Ovary (tissue), 3 donors: ENCODE measurements around the gene ADD2.

Experiments
- EP300 ChIP-seq: sonication (generic); formaldehyde crosslinking; IDR thresholded peaks from one replicate; pipeline ENCODE4 v1.6.1; 2017; ENCODE audit warnings: antibody characterized with exemption
- POLR2A ChIP-seq: fragments of 450-650 bp; IDR thresholded peaks from one replicate; pipeline ENCODE4 v1.6.1; 2017; ENCODE audit warnings: antibody characterized with exemption, mild to moderate bottlenecking, moderate library complexity
- TF ChIP-seq, protein P1 (sequence below), 3 donors: fragments of 450-650 bp in 2 of 3; fragments of 200-600 bp in 1 of 3; IDR thresholded peaks; one replicate each; pipeline versions ENCODE4 v1.5.1 to v1.8.0; 2016 to 2022; ENCODE audit warnings: antibody characterized with exemption in 3 of 3, mild to moderate bottlenecking in 1 of 3
- donor health status: DM: no; HTN: no; CAD: no.

DNA sequence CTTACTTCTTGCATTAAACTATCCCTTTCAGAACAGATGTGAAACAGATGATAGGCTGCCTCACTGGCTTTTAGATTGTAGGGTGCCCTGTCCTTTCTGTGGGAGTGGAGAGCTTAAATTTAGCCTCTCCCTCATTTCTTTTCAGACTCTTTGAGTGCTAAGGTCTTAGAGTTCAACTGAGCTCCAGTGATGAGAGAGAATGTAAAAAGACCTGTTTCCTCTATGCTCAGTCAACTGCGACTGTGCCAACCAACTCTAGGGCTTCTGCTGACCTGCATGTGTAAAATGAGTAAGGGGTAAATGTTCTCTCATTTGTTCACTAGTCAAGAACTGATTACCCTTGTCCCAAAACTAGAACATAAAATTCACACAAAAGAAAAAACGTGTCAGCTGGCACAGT, 109.5 kb downstream of the ADD2 start:
- TF ChIP-seq, protein P1, sequence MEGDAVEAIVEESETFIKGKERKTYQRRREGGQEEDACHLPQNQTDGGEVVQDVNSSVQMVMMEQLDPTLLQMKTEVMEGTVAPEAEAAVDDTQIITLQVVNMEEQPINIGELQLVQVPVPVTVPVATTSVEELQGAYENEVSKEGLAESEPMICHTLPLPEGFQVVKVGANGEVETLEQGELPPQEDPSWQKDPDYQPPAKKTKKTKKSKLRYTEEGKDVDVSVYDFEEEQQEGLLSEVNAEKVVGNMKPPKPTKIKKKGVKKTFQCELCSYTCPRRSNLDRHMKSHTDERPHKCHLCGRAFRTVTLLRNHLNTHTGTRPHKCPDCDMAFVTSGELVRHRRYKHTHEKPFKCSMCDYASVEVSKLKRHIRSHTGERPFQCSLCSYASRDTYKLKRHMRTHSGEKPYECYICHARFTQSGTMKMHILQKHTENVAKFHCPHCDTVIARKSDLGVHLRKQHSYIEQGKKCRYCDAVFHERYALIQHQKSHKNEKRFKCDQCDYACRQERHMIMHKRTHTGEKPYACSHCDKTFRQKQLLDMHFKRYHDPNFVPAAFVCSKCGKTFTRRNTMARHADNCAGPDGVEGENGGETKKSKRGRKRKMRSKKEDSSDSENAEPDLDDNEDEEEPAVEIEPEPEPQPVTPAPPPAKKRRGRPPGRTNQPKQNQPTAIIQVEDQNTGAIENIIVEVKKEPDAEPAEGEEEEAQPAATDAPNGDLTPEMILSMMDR (IDR thresholded peaks at IDR 0.05) = no peak
- no peak for TF ChIP-seq POLR2A
- no peak for TF ChIP-seq EP300
